ENCODE data around the gene CEP192.

GRCh38 chr18:13051950-13052349 lies 60.8 kb downstream of the CEP192 start:
- TF ChIP-seq, protein P1, sequence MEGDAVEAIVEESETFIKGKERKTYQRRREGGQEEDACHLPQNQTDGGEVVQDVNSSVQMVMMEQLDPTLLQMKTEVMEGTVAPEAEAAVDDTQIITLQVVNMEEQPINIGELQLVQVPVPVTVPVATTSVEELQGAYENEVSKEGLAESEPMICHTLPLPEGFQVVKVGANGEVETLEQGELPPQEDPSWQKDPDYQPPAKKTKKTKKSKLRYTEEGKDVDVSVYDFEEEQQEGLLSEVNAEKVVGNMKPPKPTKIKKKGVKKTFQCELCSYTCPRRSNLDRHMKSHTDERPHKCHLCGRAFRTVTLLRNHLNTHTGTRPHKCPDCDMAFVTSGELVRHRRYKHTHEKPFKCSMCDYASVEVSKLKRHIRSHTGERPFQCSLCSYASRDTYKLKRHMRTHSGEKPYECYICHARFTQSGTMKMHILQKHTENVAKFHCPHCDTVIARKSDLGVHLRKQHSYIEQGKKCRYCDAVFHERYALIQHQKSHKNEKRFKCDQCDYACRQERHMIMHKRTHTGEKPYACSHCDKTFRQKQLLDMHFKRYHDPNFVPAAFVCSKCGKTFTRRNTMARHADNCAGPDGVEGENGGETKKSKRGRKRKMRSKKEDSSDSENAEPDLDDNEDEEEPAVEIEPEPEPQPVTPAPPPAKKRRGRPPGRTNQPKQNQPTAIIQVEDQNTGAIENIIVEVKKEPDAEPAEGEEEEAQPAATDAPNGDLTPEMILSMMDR (IDR thresholded peaks at IDR 0.05 in 8 of 11, conservative IDR thresholded peaks at IDR 0.05 in 3 of 11) = no peak
- TF ChIP-seq POLR2A (IDR thresholded peaks at IDR 0.05) = no peak

Data from spleen (tissue), 7 donors.